Activated CD4-positive, alpha-beta T cell treated with anti-CD3 and anti-CD28 coated beads, Interleukin-2, amount 10 ng/mL, durations not matched to agents 7 days and 5 days (primary cell): ENCODE results near the gene CCS. TPM values are rescaled to one million over a fixed set of nuclear protein-coding genes. Genes with fewer than 3 reads are reported as not detected.
"Not testable (repeated sequence)": the region's sequence is repeated elsewhere in the genome, so short reads cannot be mapped to it uniquely, and the experiment has no call there.

Source experiments
- CTCF ChIA-PET: fragments of 350-600 bp; sonication (Branson Sonifier 250); formaldehyde crosslinking; loops from one replicate; lab custom pipeline; 2021; ENCODE audit warnings: antibody characterized with exemption; lab: Charles Lee
- POLR2A ChIA-PET: fragments of 350-600 bp; sonication (Branson Sonifier 250); formaldehyde crosslinking; loops from one replicate; lab custom pipeline; 2021; ENCODE audit warnings: antibody characterized with exemption; lab: Charles Lee
- DNase-seq: peaks from one replicate; pipeline ENCODE4 v3.0.0-alpha.2; 2020
- H3K27ac Mint-ChIP-seq: one replicate; pipeline ENCODE4 v1.8.0; 2021; ENCODE audit warnings: mild to moderate bottlenecking, moderate library complexity, mixed read lengths
- H3K27me3 Mint-ChIP-seq: one replicate; pipeline ENCODE4 v1.8.0; 2021; ENCODE audit warnings: mixed read lengths
- H3K36me3 Mint-ChIP-seq: one replicate; pipeline ENCODE4 v1.8.0; 2021; ENCODE audit warnings: low read depth, mixed read lengths
- H3K4me1 Mint-ChIP-seq: one replicate; pipeline ENCODE4 v1.8.0; 2021; ENCODE audit warnings: mixed read lengths
- H3K4me3 Mint-ChIP-seq: one replicate; pipeline ENCODE4 v1.8.0; 2021; ENCODE audit warnings: mild to moderate bottlenecking, moderate library complexity, mixed read lengths
- H3K9me3 Mint-ChIP-seq: one replicate; pipeline ENCODE4 v1.8.0; 2021; ENCODE audit warnings: mixed read lengths
- total RNA-seq, 2 experiments: library from RNA; stranded (reverse); gene quantifications; one replicate each; pipeline ENCODE4 v1.2.3, GENCODE V29; 2021

CCS gene
- total RNA-seq, 2 experiments from 2014 or later: 28.8 to 32.6 TPM

- DNase-seq: peak; percentile 46
- Mint-ChIP-seq H3K36me3 (peaks cover 71% of the 10 kb centered on the region), H3K4me1 (peaks cover 71% of the 10 kb centered on the region), H3K27me3 (no peaks in the 10 kb centered on the region), H3K9me3 (no peaks in the 10 kb centered on the region), H3K4me3 (peak overlapping the region; percentile 91), H3K27ac (peak overlapping the region; percentile 96)
- ChIA-PET POLR2A (interaction anchor here (0.6 to 0.7 kb wide), 2 partner anchors 9 to 47 kb away, joined by 3 read pairs; no protein-coding TSS in a partner anchor), CTCF (interaction anchor here (0.8 to 3.8 kb wide), 11 partner anchors 9 to 230 kb away, joined by 3 to 23 read pairs (median 4); partner anchors contain the start of gene RBM4B)
Measured at GRCh38 chr11:66639066-66639813, 46.3 kb downstream of the CCS start.

DNA sequence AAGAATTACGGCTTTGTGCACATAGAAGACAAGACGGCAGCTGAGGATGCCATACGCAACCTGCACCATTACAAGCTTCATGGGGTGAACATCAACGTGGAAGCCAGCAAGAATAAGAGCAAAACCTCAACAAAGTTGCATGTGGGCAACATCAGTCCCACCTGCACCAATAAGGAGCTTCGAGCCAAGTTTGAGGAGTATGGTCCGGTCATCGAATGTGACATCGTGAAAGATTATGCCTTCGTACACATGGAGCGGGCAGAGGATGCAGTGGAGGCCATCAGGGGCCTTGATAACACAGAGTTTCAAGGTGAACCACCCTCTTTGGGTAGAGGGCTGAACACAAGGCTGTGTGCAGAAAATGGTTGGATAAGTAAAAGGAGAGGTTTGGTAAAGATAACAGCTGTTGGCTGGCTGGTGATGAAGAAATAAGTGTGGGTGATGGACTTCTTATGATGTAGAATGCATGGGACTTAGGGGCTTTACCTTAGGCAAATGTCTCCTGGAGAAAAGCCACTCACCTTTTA is 46.9 kb downstream of the CCS start:
- Mint-ChIP-seq H3K4me3 (peak overlapping the region; percentile 91), H3K27ac (peak overlapping the region; percentile 96), H3K4me1 (peaks cover 74% of the 10 kb centered on the region), H3K36me3 (peaks cover 72% of the 10 kb centered on the region)
- H3K9me3 Mint-ChIP-seq, DNase-seq, H3K27me3 Mint-ChIP-seq: not testable (repeated sequence)
- ChIA-PET POLR2A (interaction anchor here (0.7 kb wide), 1 partner anchor 46 kb away, joined by 3 read pairs; no protein-coding TSS in a partner anchor), CTCF (interaction anchor here (1.2 to 3.8 kb wide), 4 partner anchors 13 to 38 kb away, joined by 3 to 23 read pairs (median 14); partner anchors contain the start of gene RBM4B)

- Mint-ChIP-seq H3K4me3 (peak overlapping the region; percentile 91), H3K36me3 (peaks cover 90% of the 10 kb centered on the region), H3K27ac (no peak overlapping the region), H3K4me1 (peaks cover 88% of the 10 kb centered on the region), H3K9me3 (no peaks in the 10 kb centered on the region), H3K27me3 (no peaks in the 10 kb centered on the region)
- DNase-seq: no peak
- ChIA-PET CTCF (interaction anchor here (1.0 to 3.8 kb wide), 2 partner anchors 23 to 36 kb away, joined by 3 to 17 read pairs; partner anchors contain the start of gene RBM4B), POLR2A (no interaction called here)
Measured at GRCh38 chr11:66641834-66642233, 48.8 kb downstream of the CCS start.

- no peaks in the 10 kb centered on the region for H3K9me3 Mint-ChIP-seq
- no peak overlapping the region for H3K27ac Mint-ChIP-seq
- H3K36me3 Mint-ChIP-seq: peaks cover 90% of the 10 kb centered on the region
- no peak overlapping the region for H3K4me3 Mint-ChIP-seq
- H3K4me1 Mint-ChIP-seq: peaks cover 82% of the 10 kb centered on the region
- CTCF ChIA-PET: no interaction called here
- DNase-seq: no peak
- H3K27me3 Mint-ChIP-seq: no peaks in the 10 kb centered on the region
- POLR2A ChIA-PET: no interaction called here
Measured at GRCh38 chr11:66643745-66644437, 50.9 kb downstream of the CCS start.

- H3K4me3 Mint-ChIP-seq: no peak overlapping the region
- no peaks in the 10 kb centered on the region for H3K27me3 Mint-ChIP-seq
- DNase-seq: no peak
- no peak overlapping the region for H3K27ac Mint-ChIP-seq
- peaks cover 64% of the 10 kb centered on the region for H3K4me1 Mint-ChIP-seq
- H3K9me3 Mint-ChIP-seq: no peaks in the 10 kb centered on the region
- ChIA-PET POLR2A (no interaction called here), CTCF (interaction anchor here (0.6 to 3.5 kb wide), 2 partner anchors 9 to 298 kb away, joined by 3 to 16 read pairs; partner anchors contain the start of gene RBM4)
- H3K36me3 Mint-ChIP-seq: peaks cover 83% of the 10 kb centered on the region
Measured at GRCh38 chr11:66646828-66647227, 53.8 kb downstream of the CCS start.

DNA sequence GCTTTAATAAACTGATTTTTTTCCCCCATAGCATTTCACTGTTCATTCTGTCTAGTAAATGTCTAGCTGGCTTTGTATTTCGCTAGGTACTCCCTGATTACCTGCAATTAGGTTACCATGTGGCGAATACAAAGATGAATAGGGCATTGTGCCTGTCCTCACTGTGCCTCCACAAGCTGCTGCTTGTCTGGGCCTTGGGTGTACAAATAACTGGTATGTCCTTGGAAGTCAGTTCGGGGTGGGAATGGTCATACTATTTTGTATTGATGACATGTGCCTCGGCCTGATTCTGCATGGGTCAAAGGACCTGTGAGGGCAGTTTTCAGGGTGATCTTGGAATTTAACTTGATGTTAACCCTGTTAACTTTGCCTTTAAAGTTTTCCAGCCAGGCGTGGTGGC is 56.9 kb downstream of the CCS start:
- Mint-ChIP-seq H3K4me1 (peaks cover 38% of the 10 kb centered on the region), H3K27ac (no peak overlapping the region), H3K9me3 (no peaks in the 10 kb centered on the region), H3K36me3 (peaks cover 65% of the 10 kb centered on the region), H3K4me3 (no peak overlapping the region), H3K27me3 (no peaks in the 10 kb centered on the region)
- POLR2A ChIA-PET: interaction anchor here (0.7 to 1.1 kb wide), 2 partner anchors 12 to 58 kb away, joined by 5 to 7 read pairs; no protein-coding TSS in a partner anchor
- DNase-seq: no peak
- CTCF ChIA-PET: interaction anchor here (0.7 to 3.5 kb wide), 3 partner anchors 10 to 13 kb away, joined by 3 to 16 read pairs (median 3); partner anchors contain the start of gene RBM4

GRCh38 chr11:66651016-66651415 is 58.0 kb downstream of the CCS start:
- ChIA-PET CTCF (no interaction called here), POLR2A (no interaction called here)
- no peaks in the 10 kb centered on the region for H3K9me3 Mint-ChIP-seq
- no peaks in the 10 kb centered on the region for H3K27me3 Mint-ChIP-seq
- H3K27ac Mint-ChIP-seq: no peak overlapping the region
- H3K36me3 Mint-ChIP-seq: peaks cover 60% of the 10 kb centered on the region
- no peak for DNase-seq
- peaks cover 27% of the 10 kb centered on the region for H3K4me1 Mint-ChIP-seq
- H3K4me3 Mint-ChIP-seq: no peak overlapping the region

- no peak for DNase-seq
- H3K9me3 Mint-ChIP-seq: no peaks in the 10 kb centered on the region
- peaks cover 45% of the 10 kb centered on the region for H3K36me3 Mint-ChIP-seq
- no peak overlapping the region for H3K27ac Mint-ChIP-seq
- ChIA-PET POLR2A (interaction anchor here (0.6 kb wide), 1 partner anchor 13 kb away, joined by 3 read pairs; no protein-coding TSS in a partner anchor), CTCF (interaction anchor here (1.6 to 1.8 kb wide), 2 partner anchors 14 to 25 kb away, joined by 4 to 9 read pairs; partner anchors contain the start of genes RBM4 and RBM4B)
- H3K4me1 Mint-ChIP-seq: peaks cover 11% of the 10 kb centered on the region
- no peaks in the 10 kb centered on the region for H3K27me3 Mint-ChIP-seq
- H3K4me3 Mint-ChIP-seq: no peak overlapping the region
Measured at GRCh38 chr11:66652651-66653050, 59.7 kb downstream of the CCS start.

- Mint-ChIP-seq H3K4me3 (no peak overlapping the region), H3K27ac (no peak overlapping the region), H3K27me3 (no peaks in the 10 kb centered on the region), H3K36me3 (peaks cover 44% of the 10 kb centered on the region), H3K9me3 (no peaks in the 10 kb centered on the region), H3K4me1 (peaks cover 11% of the 10 kb centered on the region)
- ChIA-PET CTCF (interaction anchor here (1.6 to 1.8 kb wide), 2 partner anchors 15 to 25 kb away, joined by 4 to 9 read pairs; partner anchors contain the start of genes RBM4 and RBM4B), POLR2A (no interaction called here)
- DNase-seq: no peak
Measured at GRCh38 chr11:66653123-66653522, 60.1 kb downstream of the CCS start.

Other genes with a start within 250 kb of the CCS start
- 10 to 100 TPM; 47.4 to 48.0 TPM for gene BRMS1, start 248.1 kb upstream of the CCS start, total RNA-seq
- gene B4GAT1, start 245.6 kb upstream of the CCS start, total RNA-seq: 1 to 10 TPM; 8.5 to 9.4 TPM
- gene SLC29A2, start 221.4 kb upstream of the CCS start, total RNA-seq: 1 to 10 TPM; 8.3 to 8.9 TPM
- gene NPAS4, start 172.2 kb upstream of the CCS start, total RNA-seq: under 1 TPM; 0.27 to 0.52 TPM
- 10 to 100 TPM; 72.4 to 76.4 TPM for gene MRPL11, start 154.3 kb upstream of the CCS start, total RNA-seq
- gene PELI3, start 126.3 kb upstream of the CCS start, total RNA-seq: 1 to 10 TPM; 6.7 to 7.2 TPM
- gene DPP3, start 112.8 kb upstream of the CCS start, total RNA-seq: 10 to 100 TPM; 78.4 to 82.3 TPM
- 10 to 100 TPM; 13.3 to 17.4 TPM for gene BBS1, start 82.5 kb upstream of the CCS start, total RNA-seq
- gene ZDHHC24, start 47.1 kb upstream of the CCS start, total RNA-seq: 10 to 100 TPM; 16.8 to 16.9 TPM
- gene ACTN3, start 46.3 kb upstream of the CCS start, total RNA-seq: under 1 TPM in 1 of 2 experiments, not detected in 1; 0.23 TPM
- gene CTSF, start 24.6 kb upstream of the CCS start, total RNA-seq: 1 to 10 TPM; 3.5 to 3.9 TPM
- under 1 TPM in 1 of 2 experiments, not detected in 1; 0.08 TPM for gene CCDC87, start 122 bp upstream of the CCS start, total RNA-seq
- gene RBM14, start 23.4 kb downstream of the CCS start, total RNA-seq: 100 to 1,000 TPM; 124 to 140 TPM
- gene RBM4, start 45.5 kb downstream of the CCS start, total RNA-seq: 100 to 1,000 TPM; 124 to 137 TPM
- gene RBM4B, start 84.7 kb downstream of the CCS start, total RNA-seq: 10 to 100 TPM; 18.1 to 20.4 TPM
- gene SPTBN2, start 136.0 kb downstream of the CCS start, total RNA-seq: under 1 TPM; 0.25 to 0.35 TPM